HG03378 (cell line): ENCODE data around the gene TERF2IP.

ENCODE experiments used
- ATAC-seq: cut with Tn5 transposase; IDR thresholded peaks from one replicate; pipeline ENCODE4 v1.9.1; 2021; ENCODE audit warnings: mild to moderate bottlenecking, moderate library complexity; ENCODE audit not compliant: unreplicated experiment

TERF2IP gene, protein sequence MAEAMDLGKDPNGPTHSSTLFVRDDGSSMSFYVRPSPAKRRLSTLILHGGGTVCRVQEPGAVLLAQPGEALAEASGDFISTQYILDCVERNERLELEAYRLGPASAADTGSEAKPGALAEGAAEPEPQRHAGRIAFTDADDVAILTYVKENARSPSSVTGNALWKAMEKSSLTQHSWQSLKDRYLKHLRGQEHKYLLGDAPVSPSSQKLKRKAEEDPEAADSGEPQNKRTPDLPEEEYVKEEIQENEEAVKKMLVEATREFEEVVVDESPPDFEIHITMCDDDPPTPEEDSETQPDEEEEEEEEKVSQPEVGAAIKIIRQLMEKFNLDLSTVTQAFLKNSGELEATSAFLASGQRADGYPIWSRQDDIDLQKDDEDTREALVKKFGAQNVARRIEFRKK

GRCh38 chr16:75647492-75648264 lies at the start of gene TERF2IP, which contains the start of gene KARS1:
TERF2IP (plus strand) TSS chr16:75647773; CDS start chr16:75647883, 110 bp downstream.
KARS1 (minus strand) TSS chr16:75647665; CDS start chr16:75647639, 26 bp downstream.
- peak; percentile 87 for ATAC-seq

DNA sequence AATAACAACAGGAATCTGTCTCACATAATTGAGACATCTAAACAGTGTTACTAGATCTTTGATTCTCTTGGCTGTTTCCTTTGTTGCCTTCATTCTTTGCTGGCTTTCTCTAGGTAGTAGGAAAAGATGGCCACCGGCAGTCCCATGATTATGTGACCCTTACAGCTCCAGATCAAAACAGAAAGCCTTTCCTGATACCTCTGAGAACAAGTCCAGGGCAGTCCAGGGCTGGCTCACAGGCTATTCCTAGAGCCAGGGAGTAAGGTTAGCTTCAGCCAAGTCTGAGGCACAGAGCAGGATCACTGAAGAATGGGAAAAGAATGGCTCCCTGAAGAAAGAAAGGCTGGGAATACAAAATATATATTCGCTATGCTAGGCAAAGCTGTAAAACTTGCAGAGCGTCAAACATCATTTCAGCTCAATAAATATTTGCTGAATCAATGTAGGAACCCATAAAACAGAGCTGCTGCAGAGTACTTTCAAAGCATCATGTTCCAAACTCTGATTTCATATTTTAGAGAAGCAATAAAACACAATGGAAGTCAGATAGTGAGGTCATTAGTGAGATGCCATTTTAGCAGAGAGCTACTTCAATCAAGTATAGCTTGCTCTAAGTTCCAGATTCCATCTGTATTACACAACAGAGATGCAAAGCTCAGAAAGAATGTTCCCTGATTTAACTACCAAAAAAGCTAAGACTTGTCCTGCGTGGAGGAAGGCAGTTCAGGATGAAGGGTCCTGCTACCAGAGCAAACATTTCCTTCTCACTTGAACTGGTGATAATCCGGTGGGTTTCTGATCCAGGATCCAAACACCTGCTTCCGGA lies 47.9 kb upstream of the TERF2IP start:
- no peak for ATAC-seq

GRCh38 chr16:75603241-75603640 lies 44.3 kb upstream of the TERF2IP start:
- ATAC-seq = no peak

GRCh38 chr16:75606507-75606906 lies 41.1 kb upstream of the TERF2IP start:
- ATAC-seq = no peak

DNA sequence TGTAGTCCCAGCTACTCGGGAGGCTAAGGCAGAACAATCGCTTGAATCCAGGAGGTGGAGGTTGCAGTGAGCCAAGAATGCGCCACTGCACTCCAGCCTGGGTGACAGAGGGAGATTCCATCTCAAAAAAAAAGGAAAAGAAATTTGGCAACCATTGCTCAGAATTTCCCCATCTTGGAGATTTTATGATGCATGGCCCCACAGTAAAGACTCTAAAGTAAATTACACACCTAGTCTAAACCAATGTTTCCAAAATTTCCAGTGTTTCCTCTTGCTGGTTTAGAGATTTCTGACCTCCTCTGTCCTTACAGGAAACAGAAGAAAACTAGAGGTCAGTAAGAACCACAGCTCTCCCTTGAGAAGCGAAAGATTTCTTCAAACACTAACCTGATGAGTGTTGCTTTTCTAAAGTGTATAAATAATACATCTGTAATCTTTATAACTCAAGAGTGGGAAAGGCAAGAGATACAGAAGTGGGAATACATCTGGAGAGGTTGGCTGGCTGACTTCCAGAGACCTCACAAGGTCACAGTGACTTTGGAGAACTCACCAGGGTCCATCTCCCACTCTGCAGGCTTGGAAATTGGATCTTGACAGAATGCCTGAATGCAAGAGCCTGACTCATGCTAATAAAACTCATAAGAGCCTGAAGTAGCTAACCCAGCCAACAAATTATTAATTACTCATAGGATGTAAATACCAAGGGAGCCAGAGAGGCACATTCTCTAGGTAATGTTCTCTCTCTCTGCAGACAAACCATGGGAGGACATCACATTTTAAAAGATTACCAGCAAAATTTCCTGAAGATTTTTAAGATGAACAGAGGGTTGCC lies 33.3 kb upstream of the TERF2IP start:
- no peak for ATAC-seq

- ATAC-seq = no peak
These were observed 32.0 kb upstream of the TERF2IP start for GRCh38 chr16:75615619-75616018.

- ATAC-seq = no peak
These were observed 31.0 kb upstream of the TERF2IP start for GRCh38 chr16:75616521-75617010.

DNA sequence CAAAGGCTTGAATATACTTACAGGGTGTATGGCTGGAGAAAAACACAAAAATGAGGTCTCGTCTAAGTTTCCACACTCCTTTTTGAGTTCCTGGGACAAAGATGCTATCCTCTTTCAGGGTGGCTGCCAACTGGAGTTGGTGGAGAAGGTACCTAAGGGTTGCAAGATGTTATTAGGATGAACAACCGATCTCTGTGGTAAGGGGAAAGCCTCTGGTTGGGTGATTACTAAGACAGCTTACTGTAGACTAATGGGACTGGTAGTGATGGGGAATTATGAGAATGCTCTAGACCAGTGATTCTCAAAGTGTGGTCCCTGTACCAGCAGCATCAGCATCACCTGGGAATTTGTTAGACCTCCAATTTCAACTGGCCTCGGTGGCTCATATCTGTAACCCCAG lies 30.5 kb upstream of the TERF2IP start:
- no peak for ATAC-seq

- no peak for ATAC-seq
These were observed 28.8 kb upstream of the TERF2IP start for GRCh38 chr16:75618780-75619179.

- ATAC-seq = no peak
These were observed 27.0 kb upstream of the TERF2IP start for GRCh38 chr16:75620326-75621169.

DNA sequence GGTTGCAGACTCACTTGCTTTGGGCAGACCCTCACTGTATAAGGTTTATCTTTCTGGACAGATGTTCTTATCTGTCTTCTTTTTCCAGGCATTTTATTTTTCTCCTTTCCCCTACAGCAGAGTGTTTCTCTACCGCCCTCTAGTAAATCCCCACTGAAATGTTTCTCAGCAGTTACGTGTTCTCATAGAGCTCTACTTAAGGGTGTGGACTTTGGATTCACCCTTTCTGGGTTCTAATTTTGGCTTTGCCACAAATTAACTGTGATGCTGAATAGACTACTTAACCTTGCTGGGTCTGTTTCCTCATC lies 26.4 kb upstream of the TERF2IP start:
- no peak for ATAC-seq

GRCh38 chr16:75622761-75623605 lies 24.6 kb upstream of the TERF2IP start, which contains the start of gene ADAT1:
ADAT1 (minus strand) TSS chr16:75623281; CDS start chr16:75620799, 2,482 bp downstream.
- ATAC-seq = peak; percentile 91

DNA sequence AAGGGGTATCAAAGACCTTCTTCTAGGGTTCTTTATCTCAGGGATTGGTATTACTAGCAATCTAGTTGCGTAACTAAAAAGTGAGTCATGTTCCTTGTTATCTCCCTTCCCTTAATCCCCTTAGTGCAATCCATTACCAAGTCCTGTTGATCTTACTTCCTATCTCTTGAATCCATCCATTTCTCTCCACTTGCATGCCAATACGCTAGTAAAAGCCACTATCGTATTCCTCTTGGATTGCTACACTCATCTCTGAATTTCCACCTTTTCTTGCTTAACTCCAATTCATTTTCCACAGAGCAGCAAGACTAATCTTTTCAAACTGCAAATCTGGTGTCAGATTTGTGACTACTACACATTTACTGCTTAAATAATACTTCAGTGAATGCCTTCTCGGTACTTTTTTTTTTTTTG lies 22.6 kb upstream of the TERF2IP start:
- no peak for ATAC-seq

DNA sequence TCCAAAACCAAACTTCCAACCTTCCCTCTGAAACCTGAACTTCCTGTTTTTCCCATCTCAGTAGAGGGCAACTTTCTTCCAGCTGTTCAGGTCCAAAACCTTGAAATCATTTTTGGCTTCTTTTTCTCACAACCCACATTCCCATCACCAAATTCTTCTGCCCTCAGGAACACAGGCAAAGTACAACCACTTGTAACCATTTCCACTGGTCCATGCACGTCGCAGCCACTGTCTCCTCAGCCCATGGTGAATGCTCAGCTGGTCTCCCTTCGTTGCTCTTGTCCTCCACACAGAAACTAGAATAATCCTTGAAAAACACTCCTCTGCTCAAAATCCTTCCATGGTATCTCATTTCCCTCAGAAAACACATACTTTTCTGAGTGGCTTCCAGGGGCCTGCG lies 20.8 kb upstream of the TERF2IP start:
- ATAC-seq = no peak

- ATAC-seq = no peak
These were observed 19.7 kb upstream of the TERF2IP start for GRCh38 chr16:75627851-75628250.

- ATAC-seq = no peak
These were observed 19.2 kb upstream of the TERF2IP start for GRCh38 chr16:75628351-75628750.

DNA sequence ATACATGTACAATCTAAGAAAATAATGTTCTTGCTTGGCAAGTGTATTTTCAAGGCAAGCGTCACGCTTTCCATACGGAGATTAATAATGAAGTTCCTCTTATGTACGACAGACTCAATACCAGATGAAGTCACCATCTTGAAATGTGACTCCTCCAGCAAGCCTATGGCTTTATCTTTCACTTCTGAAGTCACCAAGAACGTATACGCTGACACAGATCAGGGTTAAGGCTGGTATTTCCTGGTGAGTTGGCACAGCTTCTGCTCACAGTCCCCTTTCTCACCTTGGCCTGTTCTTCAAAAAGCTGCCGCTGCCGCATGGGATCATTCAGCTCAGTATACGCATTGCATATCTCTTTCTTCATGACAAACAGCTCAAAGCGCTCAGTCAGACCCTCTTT lies 18.4 kb upstream of the TERF2IP start:
- no peak for ATAC-seq

- no peak for ATAC-seq
These were observed 17.5 kb upstream of the TERF2IP start for GRCh38 chr16:75630052-75630451.
